ENCODE data around the gene CIAO1.

Gene CIAO1

GRCh38 chr2:96305091-96305978 is 39.3 kb downstream of the CIAO1 start, which contains the start of gene SNRNP200:
Gene SNRNP200, minus strand, starts transcription at chr2:96305546. Its CDS starts 109 bp downstream, at chr2:96305437.
- Histone ChIP-seq H3K4me3 (ENCODE audit: low read depth in 1 of 5, low read length in 5 of 5) (peak within 1 kb of the TSS; percentile 94 to 100 (median 99)), H3K27ac (ENCODE audit: low read depth, low read length) (peak within 1 kb of the TSS; percentile 85), H3K36me3 (ENCODE audit: control insufficient read depth in 5 of 5, insufficient read depth in 5 of 5, low read length in 5 of 5) (peaks cover 14 to 35% (median 30%) of the 10 kb centered on the region in 5 donors), H3K9me3 (ENCODE audit: control insufficient read depth in 5 of 5, low read length in 5 of 5) (no peaks in the 10 kb centered on the region), H3K27me3 (ENCODE audit: control insufficient read depth in 5 of 5, insufficient read depth in 4 of 5, low read length in 5 of 5) (no peaks in the 10 kb centered on the region), H3K4me1 (ENCODE audit: control insufficient read depth in 5 of 5, insufficient read depth in 5 of 5, low read length in 5 of 5) (peaks cover 3 to 27% (median 21%) of the 10 kb centered on the region in 5 donors), H3K9ac (ENCODE audit: low read length in 5 of 5) (peak within 1 kb of the TSS; percentile 87 to 98 (median 88))

- H3K4me3 ChIP-seq (ENCODE audit: low read depth in 1 of 5, low read length in 5 of 5): peak overlapping the region; percentile 91 to 100 (median 96)
- peaks cover 3 to 27% (median 21%) of the 10 kb centered on the region in 5 donors for H3K4me1 ChIP-seq (ENCODE audit: control insufficient read depth in 5 of 5, insufficient read depth in 5 of 5, low read length in 5 of 5)
- H3K9me3 ChIP-seq (ENCODE audit: control insufficient read depth in 5 of 5, low read length in 5 of 5): no peaks in the 10 kb centered on the region
- peak overlapping the region; percentile 85 for H3K27ac ChIP-seq (ENCODE audit: low read depth, low read length)
- peak overlapping the region; percentile 63 to 98 (median 88) for H3K9ac ChIP-seq (ENCODE audit: low read length in 5 of 5)
- H3K36me3 ChIP-seq (ENCODE audit: control insufficient read depth in 5 of 5, insufficient read depth in 5 of 5, low read length in 5 of 5): peaks cover 11 to 31% (median 26%) of the 10 kb centered on the region in 5 donors
- no peaks in the 10 kb centered on the region for H3K27me3 ChIP-seq (ENCODE audit: control insufficient read depth in 5 of 5, insufficient read depth in 4 of 5, low read length in 5 of 5)
Observed at GRCh38 chr2:96305979-96306308, 39.9 kb downstream of the CIAO1 start.

- Histone ChIP-seq H3K4me3 (ENCODE audit: low read depth in 1 of 5, low read length in 5 of 5) (peak overlapping the region; percentile 91 to 100 (median 96)), H3K27ac (ENCODE audit: low read depth, low read length) (peak overlapping the region; percentile 85), H3K27me3 (ENCODE audit: control insufficient read depth in 5 of 5, insufficient read depth in 4 of 5, low read length in 5 of 5) (no peaks in the 10 kb centered on the region), H3K9me3 (ENCODE audit: control insufficient read depth in 5 of 5, low read length in 5 of 5) (no peaks in the 10 kb centered on the region), H3K9ac (ENCODE audit: low read length in 5 of 5) (peak overlapping the region in 1 of 5 donors; percentile 87), H3K36me3 (ENCODE audit: control insufficient read depth in 5 of 5, insufficient read depth in 5 of 5, low read length in 5 of 5) (peaks cover 11 to 26% (median 22%) of the 10 kb centered on the region in 5 donors), H3K4me1 (ENCODE audit: control insufficient read depth in 5 of 5, insufficient read depth in 5 of 5, low read length in 5 of 5) (peaks cover 3 to 27% (median 21%) of the 10 kb centered on the region in 5 donors)
Observed at GRCh38 chr2:96306370-96306769, 40.3 kb downstream of the CIAO1 start.

GRCh38 chr2:96308248-96308647 is 42.2 kb downstream of the CIAO1 start:
- H3K4me3 ChIP-seq (ENCODE audit: low read depth in 1 of 5, low read length in 5 of 5): no peak overlapping the region
- peaks cover 3 to 24% (median 21%) of the 10 kb centered on the region in 5 donors for H3K4me1 ChIP-seq (ENCODE audit: control insufficient read depth in 5 of 5, insufficient read depth in 5 of 5, low read length in 5 of 5)
- H3K27ac ChIP-seq (ENCODE audit: low read depth, low read length): no peak overlapping the region
- H3K9me3 ChIP-seq (ENCODE audit: control insufficient read depth in 5 of 5, low read length in 5 of 5): no peaks in the 10 kb centered on the region
- H3K9ac ChIP-seq (ENCODE audit: low read length in 5 of 5): no peak overlapping the region
- no peaks in the 10 kb centered on the region for H3K27me3 ChIP-seq (ENCODE audit: control insufficient read depth in 5 of 5, insufficient read depth in 4 of 5, low read length in 5 of 5)
- peaks cover 1 to 7% (median 3%) of the 10 kb centered on the region in 5 donors for H3K36me3 ChIP-seq (ENCODE audit: control insufficient read depth in 5 of 5, insufficient read depth in 5 of 5, low read length in 5 of 5)

GRCh38 chr2:96315005-96315399 is 49.0 kb downstream of the CIAO1 start:
- Histone ChIP-seq H3K9ac (ENCODE audit: low read length in 5 of 5) (no peak overlapping the region), H3K4me3 (ENCODE audit: low read depth in 1 of 5, low read length in 5 of 5) (no peak overlapping the region), H3K27me3 (ENCODE audit: control insufficient read depth in 5 of 5, insufficient read depth in 4 of 5, low read length in 5 of 5) (no peaks in the 10 kb centered on the region), H3K36me3 (ENCODE audit: control insufficient read depth in 5 of 5, insufficient read depth in 5 of 5, low read length in 5 of 5) (no peaks in the 10 kb centered on the region), H3K27ac (ENCODE audit: low read depth, low read length) (peak overlapping the region; percentile 15), H3K4me1 (ENCODE audit: control insufficient read depth in 5 of 5, insufficient read depth in 5 of 5, low read length in 5 of 5) (peaks cover 0 to 25% (median 16%) of the 10 kb centered on the region in 5 donors), H3K9me3 (ENCODE audit: control insufficient read depth in 5 of 5, low read length in 5 of 5) (no peaks in the 10 kb centered on the region)

- H3K4me1 ChIP-seq (ENCODE audit: control insufficient read depth in 5 of 5, insufficient read depth in 5 of 5, low read length in 5 of 5): peaks cover 0 to 30% (median 16%) of the 10 kb centered on the region in 5 donors
- H3K9me3 ChIP-seq (ENCODE audit: control insufficient read depth in 5 of 5, low read length in 5 of 5): no peaks in the 10 kb centered on the region
- H3K27me3 ChIP-seq (ENCODE audit: control insufficient read depth in 5 of 5, insufficient read depth in 4 of 5, low read length in 5 of 5): peaks cover 0 to 3% (median 0%) of the 10 kb centered on the region in 5 donors
- peak overlapping the region in 2 of 5 donors; percentile 22 to 37 for H3K9ac ChIP-seq (ENCODE audit: low read length in 5 of 5)
- no peaks in the 10 kb centered on the region for H3K36me3 ChIP-seq (ENCODE audit: control insufficient read depth in 5 of 5, insufficient read depth in 5 of 5, low read length in 5 of 5)
- H3K27ac ChIP-seq (ENCODE audit: low read depth, low read length): peak overlapping the region; percentile 43
- H3K4me3 ChIP-seq (ENCODE audit: low read depth in 1 of 5, low read length in 5 of 5): no peak overlapping the region
Observed at GRCh38 chr2:96315400-96316071, 49.5 kb downstream of the CIAO1 start.

- H3K9ac ChIP-seq (ENCODE audit: low read length in 5 of 5): no peak overlapping the region
- no peak overlapping the region for H3K4me3 ChIP-seq (ENCODE audit: low read depth in 1 of 5, low read length in 5 of 5)
- H3K36me3 ChIP-seq (ENCODE audit: control insufficient read depth in 5 of 5, insufficient read depth in 5 of 5, low read length in 5 of 5): no peaks in the 10 kb centered on the region
- peaks cover 1 to 44% (median 30%) of the 10 kb centered on the region in 5 donors for H3K4me1 ChIP-seq (ENCODE audit: control insufficient read depth in 5 of 5, insufficient read depth in 5 of 5, low read length in 5 of 5)
- H3K27me3 ChIP-seq (ENCODE audit: control insufficient read depth in 5 of 5, insufficient read depth in 4 of 5, low read length in 5 of 5): peaks cover 2 to 10% (median 7%) of the 10 kb centered on the region in 5 donors
- no peak overlapping the region for H3K27ac ChIP-seq (ENCODE audit: low read depth, low read length)
- no peaks in the 10 kb centered on the region for H3K9me3 ChIP-seq (ENCODE audit: control insufficient read depth in 5 of 5, low read length in 5 of 5)
Observed at GRCh38 chr2:96316999-96317398, 51.0 kb downstream of the CIAO1 start.

- H3K9ac ChIP-seq (ENCODE audit: low read length in 5 of 5): no peak overlapping the region
- no peaks in the 10 kb centered on the region for H3K36me3 ChIP-seq (ENCODE audit: control insufficient read depth in 5 of 5, insufficient read depth in 5 of 5, low read length in 5 of 5)
- H3K27me3 ChIP-seq (ENCODE audit: control insufficient read depth in 5 of 5, insufficient read depth in 4 of 5, low read length in 5 of 5): peaks cover 2 to 12% (median 9%) of the 10 kb centered on the region in 5 donors
- no peaks in the 10 kb centered on the region for H3K9me3 ChIP-seq (ENCODE audit: control insufficient read depth in 5 of 5, low read length in 5 of 5)
- peaks cover 3 to 48% (median 32%) of the 10 kb centered on the region in 5 donors for H3K4me1 ChIP-seq (ENCODE audit: control insufficient read depth in 5 of 5, insufficient read depth in 5 of 5, low read length in 5 of 5)
- H3K4me3 ChIP-seq (ENCODE audit: low read depth in 1 of 5, low read length in 5 of 5): no peak overlapping the region
- H3K27ac ChIP-seq (ENCODE audit: low read depth, low read length): no peak overlapping the region
Observed at GRCh38 chr2:96317584-96317997, 51.6 kb downstream of the CIAO1 start.

- no peak overlapping the region for H3K4me3 ChIP-seq (ENCODE audit: low read depth in 1 of 5, low read length in 5 of 5)
- no peaks in the 10 kb centered on the region for H3K9me3 ChIP-seq (ENCODE audit: control insufficient read depth in 5 of 5, low read length in 5 of 5)
- no peak overlapping the region for H3K27ac ChIP-seq (ENCODE audit: low read depth, low read length)
- H3K9ac ChIP-seq (ENCODE audit: low read length in 5 of 5): no peak overlapping the region
- H3K4me1 ChIP-seq (ENCODE audit: control insufficient read depth in 5 of 5, insufficient read depth in 5 of 5, low read length in 5 of 5): peaks cover 3 to 48% (median 29%) of the 10 kb centered on the region in 5 donors
- H3K27me3 ChIP-seq (ENCODE audit: control insufficient read depth in 5 of 5, insufficient read depth in 4 of 5, low read length in 5 of 5): peaks cover 7 to 15% (median 9%) of the 10 kb centered on the region in 5 donors
- no peaks in the 10 kb centered on the region for H3K36me3 ChIP-seq (ENCODE audit: control insufficient read depth in 5 of 5, insufficient read depth in 5 of 5, low read length in 5 of 5)
Observed at GRCh38 chr2:96318723-96319122, 52.7 kb downstream of the CIAO1 start.

GRCh38 chr2:96319396-96319795 is 53.4 kb downstream of the CIAO1 start:
- Histone ChIP-seq H3K9ac (ENCODE audit: low read length in 5 of 5) (no peak overlapping the region), H3K27ac (ENCODE audit: low read depth, low read length) (no peak overlapping the region), H3K9me3 (ENCODE audit: control insufficient read depth in 5 of 5, low read length in 5 of 5) (no peaks in the 10 kb centered on the region), H3K4me3 (ENCODE audit: low read depth in 1 of 5, low read length in 5 of 5) (no peak overlapping the region), H3K27me3 (ENCODE audit: control insufficient read depth in 5 of 5, insufficient read depth in 4 of 5, low read length in 5 of 5) (peaks cover 7 to 15% (median 9%) of the 10 kb centered on the region in 5 donors), H3K36me3 (ENCODE audit: control insufficient read depth in 5 of 5, insufficient read depth in 5 of 5, low read length in 5 of 5) (no peaks in the 10 kb centered on the region), H3K4me1 (ENCODE audit: control insufficient read depth in 5 of 5, insufficient read depth in 5 of 5, low read length in 5 of 5) (peaks cover 3 to 48% (median 25%) of the 10 kb centered on the region in 5 donors)

Measured in subcutaneous abdominal adipose tissue (tissue), 5 donors.